ENCODE measurements around the gene KHNYN. TPM values are rescaled to one million over a fixed set of nuclear protein-coding genes. Genes with fewer than 3 reads are reported as not detected.
"Not testable (repeated sequence)": the region's sequence is repeated elsewhere in the genome, so short reads cannot be mapped to it uniquely, and the experiment has no call there.

Gene KHNYN
- total RNA-seq, 1 donor, result 43.2 TPM

GRCh38 chr14:24465368-24465767, 35.6 kb downstream of the KHNYN start:
- no peak for TF ChIP-seq CTCF (IDR thresholded peaks at IDR 0.05; ENCODE audit: insufficient read depth, low read depth, low read length)
- H3K4me3 ChIP-seq (ENCODE audit: low read depth, low read length), result no peak overlapping the region
- no peak for DNase-seq (ENCODE audit: low read depth)

- TF ChIP-seq CTCF (IDR thresholded peaks at IDR 0.05; ENCODE audit: insufficient read depth, low read depth, low read length), result no peak
- no peak for DNase-seq (ENCODE audit: low read depth)
- H3K4me3 ChIP-seq (ENCODE audit: low read depth, low read length), result no peak overlapping the region
Observed at GRCh38 chr14:24465805-24466204, 36.1 kb downstream of the KHNYN start.

GRCh38 chr14:24470450-24470849, 40.7 kb downstream of the KHNYN start:
- not testable (repeated sequence) for DNase-seq (ENCODE audit: low read depth); H3K4me3 ChIP-seq (ENCODE audit: low read depth, low read length)

GRCh38 chr14:24473211-24473610, 43.5 kb downstream of the KHNYN start:
- DNase-seq (ENCODE audit: low read depth), result no peak
- H3K4me3 ChIP-seq (ENCODE audit: low read depth, low read length), result no peak overlapping the region
- no peak for TF ChIP-seq CTCF (IDR thresholded peaks at IDR 0.05; ENCODE audit: insufficient read depth, low read depth, low read length)

GRCh38 chr14:24475261-24475660, 45.5 kb downstream of the KHNYN start:
- no peak for DNase-seq (ENCODE audit: low read depth)
- no peak for TF ChIP-seq CTCF (IDR thresholded peaks at IDR 0.05; ENCODE audit: insufficient read depth, low read depth, low read length)
- no peak overlapping the region for H3K4me3 ChIP-seq (ENCODE audit: low read depth, low read length)

- not testable (repeated sequence) for DNase-seq (ENCODE audit: low read depth); H3K4me3 ChIP-seq (ENCODE audit: low read depth, low read length)
Observed at GRCh38 chr14:24479999-24480398, 50.2 kb downstream of the KHNYN start.

GRCh38 chr14:24481622-24482324, 52.0 kb downstream of the KHNYN start:
- peak; percentile 67 for TF ChIP-seq CTCF (IDR thresholded peaks at IDR 0.05; ENCODE audit: insufficient read depth, low read depth, low read length)
- DNase-seq (ENCODE audit: low read depth), result peak; percentile 7
- no peak overlapping the region for H3K4me3 ChIP-seq (ENCODE audit: low read depth, low read length)

- not testable (repeated sequence) for DNase-seq (ENCODE audit: low read depth); H3K4me3 ChIP-seq (ENCODE audit: low read depth, low read length)
Observed at GRCh38 chr14:24482699-24483303, 53.0 kb downstream of the KHNYN start.

Measured in fibroblast of villous mesenchyme (primary cell).